HCT116 (cell line): Measurements from ENCODE around the gene ADGRL3.

Source experiments
- ATF3 ChIP-seq: IDR thresholded peaks from 2 replicates; pipeline ENCODE4 v1.6.1; 2012
- CEBPB ChIP-seq: IDR thresholded peaks from 2 replicates; pipeline ENCODE4 v1.6.1; 2012; ENCODE audit warnings: low read depth
- ELF1 ChIP-seq: IDR thresholded peaks from 2 replicates; pipeline ENCODE4 v1.6.1; 2012; ENCODE audit warnings: low read depth, borderline replicate concordance
- EZH2 ChIP-seq: fragments of 200-600 bp; sonication (generic); IDR thresholded peaks from 2 replicates; pipeline ENCODE4 v1.6.1; 2017; ENCODE audit warnings: antibody characterized with exemption, mixed run types
- FOSL1 ChIP-seq: IDR thresholded peaks from 2 replicates; pipeline ENCODE4 v1.6.1; 2012; ENCODE audit warnings: low read depth
- JUND ChIP-seq: IDR thresholded peaks from 2 replicates; pipeline ENCODE4 v1.6.1; 2012
- POLR2A ChIP-seq: IDR thresholded peaks from 2 replicates; pipeline ENCODE4 v1.7.0; 2011; ENCODE audit warnings: borderline replicate concordance; ENCODE audit not compliant: insufficient read depth, insufficient read length; ENCODE audit errors: extremely low read depth
- POLR2AphosphoS5 ChIP-seq: IDR thresholded peaks from 2 replicates; pipeline ENCODE4 v1.6.1; 2011; ENCODE audit warnings: mild to moderate bottlenecking, low read depth, low read length, moderate library complexity
- REST ChIP-seq: IDR thresholded peaks from 2 replicates; pipeline ENCODE4 v1.6.1; 2012; ENCODE audit warnings: low read depth
- SIN3A ChIP-seq: IDR thresholded peaks from 2 replicates; pipeline ENCODE4 v1.6.1; 2012; ENCODE audit warnings: low read depth
- SP1 ChIP-seq: IDR thresholded peaks from 2 replicates; pipeline ENCODE4 v1.6.1; 2012; ENCODE audit warnings: low read depth
- TF ChIP-seq, protein P1 (sequence below), 3 experiments: fragments of 200-600 bp in 1 of 3; sonication (generic) in 1 of 3; IDR thresholded peaks in 2 of 3; conservative IDR thresholded peaks in 1 of 3; 2 replicates each; pipeline ENCODE4 v1.5.1; 2012 to 2017; ENCODE audit warnings: low read depth in 2 of 3, low read length in 2 of 3, antibody characterized with exemption in 1 of 3, borderline replicate concordance in 1 of 3, control low read depth in 1 of 3, mild to moderate bottlenecking in 1 of 3, mixed read lengths in 1 of 3, mixed run types in 1 of 3, moderate library complexity in 1 of 3; ENCODE audit not compliant: insufficient read depth in 1 of 3
- TF ChIP-seq, protein P2 (sequence below): IDR thresholded peaks from 2 replicates; pipeline ENCODE4 v1.6.1; 2012

- TF ChIP-seq CEBPB (no peak), FOSL1 (no peak), ATF3 (no peak), POLR2A (no peak), EZH2 (no peak), ELF1 (no peak), POLR2AphosphoS5 (no peak), JUND (no peak), SIN3A (no peak), SP1 (no peak), REST (no peak)
- TF ChIP-seq, protein P1, sequence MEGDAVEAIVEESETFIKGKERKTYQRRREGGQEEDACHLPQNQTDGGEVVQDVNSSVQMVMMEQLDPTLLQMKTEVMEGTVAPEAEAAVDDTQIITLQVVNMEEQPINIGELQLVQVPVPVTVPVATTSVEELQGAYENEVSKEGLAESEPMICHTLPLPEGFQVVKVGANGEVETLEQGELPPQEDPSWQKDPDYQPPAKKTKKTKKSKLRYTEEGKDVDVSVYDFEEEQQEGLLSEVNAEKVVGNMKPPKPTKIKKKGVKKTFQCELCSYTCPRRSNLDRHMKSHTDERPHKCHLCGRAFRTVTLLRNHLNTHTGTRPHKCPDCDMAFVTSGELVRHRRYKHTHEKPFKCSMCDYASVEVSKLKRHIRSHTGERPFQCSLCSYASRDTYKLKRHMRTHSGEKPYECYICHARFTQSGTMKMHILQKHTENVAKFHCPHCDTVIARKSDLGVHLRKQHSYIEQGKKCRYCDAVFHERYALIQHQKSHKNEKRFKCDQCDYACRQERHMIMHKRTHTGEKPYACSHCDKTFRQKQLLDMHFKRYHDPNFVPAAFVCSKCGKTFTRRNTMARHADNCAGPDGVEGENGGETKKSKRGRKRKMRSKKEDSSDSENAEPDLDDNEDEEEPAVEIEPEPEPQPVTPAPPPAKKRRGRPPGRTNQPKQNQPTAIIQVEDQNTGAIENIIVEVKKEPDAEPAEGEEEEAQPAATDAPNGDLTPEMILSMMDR (IDR thresholded peaks at IDR 0.05 in 2 of 3, conservative IDR thresholded peaks at IDR 0.05 in 1 of 3; ENCODE audit: borderline replicate concordance in 1 of 3, insufficient read depth in 1 of 3, low read depth in 2 of 3, low read length in 2 of 3) = no peak
- TF ChIP-seq, protein P2, sequence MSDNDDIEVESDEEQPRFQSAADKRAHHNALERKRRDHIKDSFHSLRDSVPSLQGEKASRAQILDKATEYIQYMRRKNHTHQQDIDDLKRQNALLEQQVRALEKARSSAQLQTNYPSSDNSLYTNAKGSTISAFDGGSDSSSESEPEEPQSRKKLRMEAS = no peak
Measured at GRCh38 chr4:61212788-61213187, 12.7 kb downstream of the ADGRL3 start.
